Activated T-helper 2 cell treated with anti-CD3 and anti-CD28 coated beads, Interferon-gamma antibody, Interleukin-2, Interleukin-4, amounts not matched to agents 10 μg/mL and 5 μg/mL and 100 μg/mL, durations not matched to agents 14 hours and 24 hours and 36 hours (primary cell): ENCODE measurements around the gene PSME4. TPM values are rescaled to one million over a fixed set of nuclear protein-coding genes. Genes with fewer than 3 reads are reported as not detected.
"Not testable (repeated sequence)": the region's sequence is repeated elsewhere in the genome, so short reads cannot be mapped to it uniquely, and the experiment has no call there.

ENCODE experiments used
- DNase-seq: peaks from one replicate; pipeline ENCODE4 v3.0.0; 2021; ENCODE audit warnings: low spot score
- H3K27ac Mint-ChIP-seq: one replicate; pipeline ENCODE4 v1.8.0; 2021; ENCODE audit warnings: mixed read lengths
- H3K27me3 Mint-ChIP-seq: one replicate; pipeline ENCODE4 v1.8.0; 2021; ENCODE audit warnings: low read depth, mixed read lengths
- H3K36me3 Mint-ChIP-seq: one replicate; pipeline ENCODE4 v1.8.0; 2021; ENCODE audit warnings: low read depth, mixed read lengths
- H3K4me1 Mint-ChIP-seq: one replicate; pipeline ENCODE4 v1.8.0; 2021; ENCODE audit warnings: low read depth, mixed read lengths
- H3K4me3 Mint-ChIP-seq: one replicate; pipeline ENCODE4 v1.8.0; 2021; ENCODE audit warnings: low read depth, mild to moderate bottlenecking, moderate library complexity, mixed read lengths
- H3K9me3 Mint-ChIP-seq: one replicate; pipeline ENCODE4 v1.8.0; 2021; ENCODE audit warnings: mixed read lengths
- intact Hi-C: fragments of 100-400 bp; cut with micrococcal nuclease; formaldehyde crosslinking; loops from one replicate; pipeline ENCODE4 v1.15.1; 2023
- total RNA-seq: library from RNA; stranded (reverse); gene quantifications from 2 replicates; pipeline ENCODE4 v1.2.3, GENCODE V29; 2022

Gene PSME4
- total RNA-seq, 1 donor from 2014 or later: 52.0 TPM

- peaks cover 18% of the 10 kb centered on the region for H3K4me1 Mint-ChIP-seq
Measured at GRCh38 chr2:53989210-53989862, 18.5 kb upstream of the PSME4 start.

GRCh38 chr2:53987336-53987921, 16.6 kb upstream of the PSME4 start:
- Mint-ChIP-seq H3K27ac (no peak overlapping the region), H3K4me1 (peaks cover 13% of the 10 kb centered on the region), H3K9me3 (peaks cover 7% of the 10 kb centered on the region), H3K36me3 (peaks cover 16% of the 10 kb centered on the region), H3K27me3 (no peaks in the 10 kb centered on the region), H3K4me3 (no peak overlapping the region)
- intact Hi-C loops: no loop called here
- DNase-seq: no peak

More at GRCh38 chr2:53989210-53989862, 18.5 kb upstream of the PSME4 start:
- H3K36me3 Mint-ChIP-seq: peaks cover 18% of the 10 kb centered on the region
- H3K27me3 Mint-ChIP-seq: no peaks in the 10 kb centered on the region
- no peak for DNase-seq
- peaks cover 13% of the 10 kb centered on the region for H3K9me3 Mint-ChIP-seq
- no peak overlapping the region for H3K4me3 Mint-ChIP-seq
- intact Hi-C loops: no loop called here
- H3K27ac Mint-ChIP-seq: no peak overlapping the region

- Mint-ChIP-seq H3K36me3 (peaks cover 19% of the 10 kb centered on the region), H3K9me3 (peaks cover 4% of the 10 kb centered on the region), H3K4me3 (no peak overlapping the region), H3K27me3 (no peaks in the 10 kb centered on the region), H3K27ac (no peak overlapping the region), H3K4me1 (peaks cover 13% of the 10 kb centered on the region)
- intact Hi-C loops: no loop called here
- DNase-seq: no peak
Measured at GRCh38 chr2:53985646-53986045, 14.9 kb upstream of the PSME4 start.

GRCh38 chr2:53969968-53970723, 647 bp downstream of the PSME4 start:
- peak overlapping the region; percentile 92 for H3K4me3 Mint-ChIP-seq
- peak; percentile 18 for DNase-seq
- intact Hi-C loops: loop anchor here (2.0 to 10.0 kb wide), 5 partner anchors 71 to 752 kb away; partner anchors contain the start of genes ASB3, EML6 and ERLEC1
- H3K4me1 Mint-ChIP-seq: peaks cover 33% of the 10 kb centered on the region
- no peaks in the 10 kb centered on the region for H3K9me3 Mint-ChIP-seq
- H3K27me3 Mint-ChIP-seq: no peaks in the 10 kb centered on the region
- H3K27ac Mint-ChIP-seq: peak overlapping the region; percentile 80
- peaks cover 30% of the 10 kb centered on the region for H3K36me3 Mint-ChIP-seq

- H3K4me1 Mint-ChIP-seq: peaks cover 39% of the 10 kb centered on the region
- peak overlapping the region; percentile 80 for H3K27ac Mint-ChIP-seq
- DNase-seq: no peak
- peaks cover 30% of the 10 kb centered on the region for H3K36me3 Mint-ChIP-seq
- no peaks in the 10 kb centered on the region for H3K27me3 Mint-ChIP-seq
- no peaks in the 10 kb centered on the region for H3K9me3 Mint-ChIP-seq
- H3K4me3 Mint-ChIP-seq: peak overlapping the region; percentile 92
- intact Hi-C loops: loop anchor here (5.0 to 10.0 kb wide), 3 partner anchors 82 to 753 kb away; partner anchors contain the start of gene EML6
Measured at GRCh38 chr2:53969285-53969967, 1.4 kb downstream of the PSME4 start.

- no peak overlapping the region for H3K27ac Mint-ChIP-seq
- H3K4me1 Mint-ChIP-seq: peaks cover 42% of the 10 kb centered on the region
- no peaks in the 10 kb centered on the region for H3K27me3 Mint-ChIP-seq
- no peak for DNase-seq
- intact Hi-C loops: loop anchor here (5.0 to 10.0 kb wide), 3 partner anchors 78 to 757 kb away; partner anchors contain the start of gene EML6
- H3K4me3 Mint-ChIP-seq: no peak overlapping the region
- no peaks in the 10 kb centered on the region for H3K9me3 Mint-ChIP-seq
- H3K36me3 Mint-ChIP-seq: peaks cover 24% of the 10 kb centered on the region
Measured at GRCh38 chr2:53964987-53965687, 5.7 kb downstream of the PSME4 start.

- Mint-ChIP-seq H3K27me3 (no peaks in the 10 kb centered on the region), H3K27ac (no peak overlapping the region), H3K4me1 (peaks cover 39% of the 10 kb centered on the region), H3K36me3 (peaks cover 22% of the 10 kb centered on the region), H3K4me3 (no peak overlapping the region), H3K9me3 (no peaks in the 10 kb centered on the region)
- intact Hi-C loops: loop anchor here (10.0 kb wide), 1 partner anchor 600 kb away; no protein-coding TSS in a partner anchor
- no peak for DNase-seq
Measured at GRCh38 chr2:53964257-53964952, 6.4 kb downstream of the PSME4 start.

GRCh38 chr2:53961478-53962216, 9.1 kb downstream of the PSME4 start:
- not testable (repeated sequence) for H3K4me3 Mint-ChIP-seq, H3K27me3 Mint-ChIP-seq, H3K9me3 Mint-ChIP-seq, H3K27ac Mint-ChIP-seq, DNase-seq
- intact Hi-C loops: loop anchor here (10.0 kb wide), 1 partner anchor 603 kb away; no protein-coding TSS in a partner anchor
- peaks cover 19% of the 10 kb centered on the region for H3K36me3 Mint-ChIP-seq
- H3K4me1 Mint-ChIP-seq: peaks cover 24% of the 10 kb centered on the region

- intact Hi-C loops: loop anchor here (10.0 kb wide), 1 partner anchor 604 kb away; no protein-coding TSS in a partner anchor
- peaks cover 19% of the 10 kb centered on the region for H3K36me3 Mint-ChIP-seq
Measured at GRCh38 chr2:53960476-53960875, 10.3 kb downstream of the PSME4 start.

GRCh38 chr2:53958443-53958842, 12.3 kb downstream of the PSME4 start:
- intact Hi-C loops: no loop called here
- Mint-ChIP-seq H3K4me3 (no peak overlapping the region), H3K27me3 (no peaks in the 10 kb centered on the region), H3K4me1 (peaks cover 11% of the 10 kb centered on the region), H3K36me3 (peaks cover 10% of the 10 kb centered on the region), H3K27ac (no peak overlapping the region), H3K9me3 (no peaks in the 10 kb centered on the region)
- DNase-seq: no peak

More at GRCh38 chr2:53960476-53960875, 10.3 kb downstream of the PSME4 start:
- no peak for DNase-seq
- H3K4me1 Mint-ChIP-seq: peaks cover 24% of the 10 kb centered on the region
- H3K9me3 Mint-ChIP-seq: no peaks in the 10 kb centered on the region
- no peaks in the 10 kb centered on the region for H3K27me3 Mint-ChIP-seq
- H3K27ac Mint-ChIP-seq: no peak overlapping the region
- H3K4me3 Mint-ChIP-seq: no peak overlapping the region

GRCh38 chr2:53952519-53952918, 18.3 kb downstream of the PSME4 start:
- Mint-ChIP-seq H3K27me3 (no peaks in the 10 kb centered on the region), H3K27ac (no peak overlapping the region), H3K9me3 (no peaks in the 10 kb centered on the region), H3K4me1 (peaks cover 11% of the 10 kb centered on the region), H3K36me3 (peaks cover 17% of the 10 kb centered on the region), H3K4me3 (no peak overlapping the region)
- intact Hi-C loops: no loop called here
- no peak for DNase-seq
